ENCODE results near the gene MTERF4.

MTERF4 gene

GRCh38 chr2:241047253-241048010 lies 54.7 kb downstream of the MTERF4 start:
- no peak for DNase-seq (ENCODE audit: low read depth)
- no peak overlapping the region for H3K4me3 ChIP-seq (ENCODE audit: low read length)
- TF ChIP-seq, protein P1, sequence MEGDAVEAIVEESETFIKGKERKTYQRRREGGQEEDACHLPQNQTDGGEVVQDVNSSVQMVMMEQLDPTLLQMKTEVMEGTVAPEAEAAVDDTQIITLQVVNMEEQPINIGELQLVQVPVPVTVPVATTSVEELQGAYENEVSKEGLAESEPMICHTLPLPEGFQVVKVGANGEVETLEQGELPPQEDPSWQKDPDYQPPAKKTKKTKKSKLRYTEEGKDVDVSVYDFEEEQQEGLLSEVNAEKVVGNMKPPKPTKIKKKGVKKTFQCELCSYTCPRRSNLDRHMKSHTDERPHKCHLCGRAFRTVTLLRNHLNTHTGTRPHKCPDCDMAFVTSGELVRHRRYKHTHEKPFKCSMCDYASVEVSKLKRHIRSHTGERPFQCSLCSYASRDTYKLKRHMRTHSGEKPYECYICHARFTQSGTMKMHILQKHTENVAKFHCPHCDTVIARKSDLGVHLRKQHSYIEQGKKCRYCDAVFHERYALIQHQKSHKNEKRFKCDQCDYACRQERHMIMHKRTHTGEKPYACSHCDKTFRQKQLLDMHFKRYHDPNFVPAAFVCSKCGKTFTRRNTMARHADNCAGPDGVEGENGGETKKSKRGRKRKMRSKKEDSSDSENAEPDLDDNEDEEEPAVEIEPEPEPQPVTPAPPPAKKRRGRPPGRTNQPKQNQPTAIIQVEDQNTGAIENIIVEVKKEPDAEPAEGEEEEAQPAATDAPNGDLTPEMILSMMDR (conservative IDR thresholded peaks at IDR 0.05; ENCODE audit: low read depth, low read length): no peak

Data from retinal pigment epithelial cell (primary cell).